HEK293 (cell line): Measurements from ENCODE around the gene CANX.

Source experiments
- CTCF ChIA-PET: fragments of 350-600 bp; formaldehyde crosslinking; extraction: SDS; loops from one replicate; lab custom pipeline; 2021; ENCODE audit warnings: antibody characterized with exemption; lab: Yijun Ruan, JAX
- POLR2A ChIA-PET: fragments of 300-600 bp; formaldehyde crosslinking; extraction: SDS; loops from one replicate; lab custom pipeline; 2020; ENCODE audit warnings: antibody characterized with exemption, inconsistent platforms; lab: Yijun Ruan, JAX
- H3K27ac ChIP-seq: fragments of 200-500 bp; sonication (Bioruptor generic); 2 replicates; pipeline ENCODE4 v1.5.1; 2014; ENCODE audit warnings: low read depth, low read length, control low read depth, inconsistent platforms; ENCODE audit errors: extremely low read depth
- H3K36me3 ChIP-seq, 2 experiments: fragments of 200-500 bp in 1 of 2; sonication (Bioruptor generic) in 1 of 2; 1 replicate in 1 of 2; 2 replicates in 1 of 2; pipeline ENCODE4 v1.5.1; 2014 to 2017; ENCODE audit warnings: inconsistent platforms in 2 of 2, low read length in 2 of 2; ENCODE audit not compliant: control insufficient read depth in 2 of 2, insufficient read depth in 1 of 2
- H3K4me1 ChIP-seq: fragments of 200-500 bp; sonication (Bioruptor generic); 2 replicates; pipeline ENCODE4 v1.5.1; 2014; ENCODE audit warnings: mild to moderate bottlenecking, low read length, inconsistent platforms; ENCODE audit not compliant: control insufficient read depth, insufficient read depth
- H3K4me3 ChIP-seq: 2 replicates; pipeline ENCODE4 v1.5.1; 2011; ENCODE audit warnings: low read depth, mild to moderate bottlenecking, control low read depth, low read length, moderate library complexity
- H3K9me3 ChIP-seq: fragments of 200-500 bp; sonication (Bioruptor generic); 2 replicates; pipeline ENCODE4 v1.5.1; 2014; ENCODE audit warnings: low read depth, low read length, inconsistent platforms; ENCODE audit not compliant: control insufficient read depth, insufficient read depth
- HIC1 ChIP-seq: fragments of 450-650 bp; formaldehyde crosslinking; IDR thresholded peaks from 2 replicates; pipeline ENCODE4 v1.5.1; 2016; ENCODE audit warnings: missing biosample characterization, missing genetic modification characterization
- PBX3 ChIP-seq: sonication (generic); formaldehyde crosslinking; IDR thresholded peaks from 2 replicates; pipeline ENCODE4 v1.8.1; 2022; ENCODE audit warnings: mild to moderate bottlenecking, moderate library complexity, missing genetic modification reagents
- PRDM2 ChIP-seq: fragments of 450-650 bp; formaldehyde crosslinking; IDR thresholded peaks from 2 replicates; pipeline ENCODE4 v1.5.1; 2016; ENCODE audit warnings: missing biosample characterization, missing genetic modification characterization, borderline replicate concordance
- ZBTB8A ChIP-seq: fragments of 450-650 bp; formaldehyde crosslinking; IDR thresholded peaks from 2 replicates; pipeline ENCODE4 v1.5.1; 2016; ENCODE audit warnings: missing biosample characterization, missing genetic modification characterization
- ZNF155 ChIP-seq: fragments of 450-650 bp; formaldehyde crosslinking; IDR thresholded peaks from 2 replicates; pipeline ENCODE4 v1.5.1; 2016; ENCODE audit warnings: missing biosample characterization, missing genetic modification characterization
- ZNF266 ChIP-seq: fragments of 450-650 bp; formaldehyde crosslinking; IDR thresholded peaks from 2 replicates; pipeline ENCODE4 v1.5.1; 2016; ENCODE audit warnings: missing biosample characterization, missing genetic modification characterization, low read depth
- ZNF274 ChIP-seq, 2 experiments: fragments of 200-500 bp in 1 of 2; fragments of 450-650 bp in 1 of 2; sonication (Bioruptor generic) in 1 of 2; formaldehyde crosslinking in 1 of 2; IDR thresholded peaks; 2 replicates each; pipeline versions ENCODE4 v1.5.1 to v1.6.1; 2014 to 2016; ENCODE audit warnings: borderline replicate concordance in 1 of 2, inconsistent platforms in 1 of 2, low read length in 1 of 2, missing biosample characterization in 1 of 2, missing genetic modification characterization in 1 of 2
- ZNF416 ChIP-seq: fragments of 450-650 bp; formaldehyde crosslinking; IDR thresholded peaks from 2 replicates; pipeline ENCODE4 v1.5.1; 2016; ENCODE audit warnings: missing biosample characterization, missing genetic modification characterization
- ZNF473 ChIP-seq: fragments of 450-650 bp; formaldehyde crosslinking; IDR thresholded peaks from 2 replicates; pipeline ENCODE4 v1.5.1; 2017; ENCODE audit warnings: missing biosample characterization, missing genetic modification characterization
- ZNF529 ChIP-seq: fragments of 450-650 bp; formaldehyde crosslinking; IDR thresholded peaks from 2 replicates; pipeline ENCODE4 v1.5.1; 2017; ENCODE audit warnings: missing genetic modification characterization, missing biosample characterization; ENCODE audit not compliant: insufficient replicate concordance
- ZNF544 ChIP-seq: fragments of 450-650 bp; formaldehyde crosslinking; IDR thresholded peaks from 2 replicates; pipeline ENCODE4 v1.5.0; 2017; ENCODE audit warnings: missing biosample characterization, missing genetic modification characterization
- ZNF561 ChIP-seq: fragments of 450-650 bp; IDR thresholded peaks from 2 replicates; pipeline ENCODE4 v1.5.1; 2018; ENCODE audit warnings: missing biosample characterization, missing genetic modification characterization, borderline replicate concordance
- ZNF571 ChIP-seq: fragments of 450-650 bp; formaldehyde crosslinking; IDR thresholded peaks from 2 replicates; pipeline ENCODE4 v1.5.0; 2017; ENCODE audit warnings: missing biosample characterization, missing genetic modification characterization
- ZNF626 ChIP-seq: fragments of 450-650 bp; sonication (Bioruptor Pico); formaldehyde crosslinking; IDR thresholded peaks from 2 replicates; pipeline ENCODE4 v1.5.1; 2018; ENCODE audit warnings: missing biosample characterization, missing genetic modification characterization, inconsistent platforms
- ZNF747 ChIP-seq: fragments of 450-650 bp; formaldehyde crosslinking; IDR thresholded peaks from 2 replicates; pipeline ENCODE4 v1.5.1; 2016; ENCODE audit warnings: missing biosample characterization, missing genetic modification characterization
- ZNF768 ChIP-seq: fragments of 450-650 bp; formaldehyde crosslinking; IDR thresholded peaks from 2 replicates; pipeline ENCODE4 v1.5.1; 2018; ENCODE audit warnings: missing biosample characterization, mild to moderate bottlenecking, missing genetic modification characterization
- ZNF792 ChIP-seq: fragments of 450-650 bp; formaldehyde crosslinking; IDR thresholded peaks from 2 replicates; pipeline ENCODE4 v1.5.1; 2016; ENCODE audit warnings: missing biosample characterization, missing genetic modification characterization

Gene CANX

GRCh38 chr5:179778591-179778990 lies 79.8 kb downstream of the CANX start:
- H3K27ac ChIP-seq, result no peak overlapping the region
- H3K4me3 ChIP-seq, result no peak overlapping the region
- no peaks in the 10 kb centered on the region for H3K9me3 ChIP-seq
- TF ChIP-seq PRDM2 (tag by site-specific recombination) (no peak), ZNF529 (tag by site-specific recombination) (no peak), ZNF274 (IDR thresholded peaks at IDR 0.05; ENCODE audit: low read length) (no peak), ZNF274 (tag by site-specific recombination; IDR thresholded peaks at IDR 0.05; ENCODE audit: borderline replicate concordance) (no peak), HIC1 (tag by site-specific recombination) (no peak), ZNF473 (tag by site-specific recombination) (no peak), ZNF768 (tag by site-specific recombination) (no peak), ZNF571 (tag by site-specific recombination) (no peak), ZNF747 (tag by site-specific recombination) (no peak), ZNF561 (no peak), ZNF626 (tag by site-specific recombination) (no peak), ZNF416 (tag by site-specific recombination) (no peak), PBX3 (CRISPR knock-in tag) (no peak), ZNF266 (tag by site-specific recombination) (no peak), ZBTB8A (tag by site-specific recombination) (no peak), ZNF155 (tag by site-specific recombination) (no peak), ZNF792 (no peak), ZNF544 (no peak)
- ChIA-PET POLR2A (no interaction called here), CTCF (interaction anchor here (0.6 kb wide), 1 partner anchor 31 kb away, joined by 3 read pairs; no protein-coding TSS in a partner anchor)
- H3K4me1 ChIP-seq, result no peaks in the 10 kb centered on the region
- peaks cover 4 to 68% of the 10 kb centered on the region in 2 experiments; a peak in 2 of 3 replicates for H3K36me3 ChIP-seq
